ENCODE measurements around the gene SLC66A2.

DNA sequence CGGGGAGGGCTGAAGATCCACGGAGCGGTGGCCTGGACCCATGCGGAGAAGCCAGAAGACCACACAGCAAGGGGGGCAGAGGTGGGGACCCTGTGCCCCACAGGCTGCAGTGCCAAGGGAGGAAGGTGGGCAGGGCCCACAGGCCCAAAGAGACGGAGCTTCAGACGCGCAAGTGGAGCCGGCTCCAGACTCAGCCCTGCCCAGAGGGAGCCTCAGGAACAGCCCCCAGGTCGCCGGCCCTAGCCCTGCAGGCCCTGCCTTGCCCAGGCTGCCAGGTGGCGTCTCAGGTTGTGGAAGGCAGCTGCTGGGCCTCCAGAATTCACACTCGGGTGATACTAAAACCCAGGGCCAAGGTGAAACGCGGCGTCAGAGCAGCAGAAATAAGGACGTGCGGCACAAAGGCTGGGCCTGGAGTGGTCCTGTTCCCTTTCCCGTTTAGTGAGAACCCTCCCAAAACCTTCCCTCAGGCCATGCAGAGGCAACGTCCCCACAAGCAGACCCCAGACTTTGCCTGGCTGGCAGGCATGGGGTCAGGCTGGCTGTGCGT, 36.8 kb downstream of the SLC66A2 start:
- TF ChIP-seq, protein P1, sequence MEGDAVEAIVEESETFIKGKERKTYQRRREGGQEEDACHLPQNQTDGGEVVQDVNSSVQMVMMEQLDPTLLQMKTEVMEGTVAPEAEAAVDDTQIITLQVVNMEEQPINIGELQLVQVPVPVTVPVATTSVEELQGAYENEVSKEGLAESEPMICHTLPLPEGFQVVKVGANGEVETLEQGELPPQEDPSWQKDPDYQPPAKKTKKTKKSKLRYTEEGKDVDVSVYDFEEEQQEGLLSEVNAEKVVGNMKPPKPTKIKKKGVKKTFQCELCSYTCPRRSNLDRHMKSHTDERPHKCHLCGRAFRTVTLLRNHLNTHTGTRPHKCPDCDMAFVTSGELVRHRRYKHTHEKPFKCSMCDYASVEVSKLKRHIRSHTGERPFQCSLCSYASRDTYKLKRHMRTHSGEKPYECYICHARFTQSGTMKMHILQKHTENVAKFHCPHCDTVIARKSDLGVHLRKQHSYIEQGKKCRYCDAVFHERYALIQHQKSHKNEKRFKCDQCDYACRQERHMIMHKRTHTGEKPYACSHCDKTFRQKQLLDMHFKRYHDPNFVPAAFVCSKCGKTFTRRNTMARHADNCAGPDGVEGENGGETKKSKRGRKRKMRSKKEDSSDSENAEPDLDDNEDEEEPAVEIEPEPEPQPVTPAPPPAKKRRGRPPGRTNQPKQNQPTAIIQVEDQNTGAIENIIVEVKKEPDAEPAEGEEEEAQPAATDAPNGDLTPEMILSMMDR (IDR thresholded peaks at IDR 0.05), result no peak
- no peak for TF ChIP-seq EZH2phosphoT487 (IDR thresholded peaks at IDR 0.05)
- TF ChIP-seq EZH2 (IDR thresholded peaks at IDR 0.05), result no peak
